ENCODE measurements around the gene ARV1.

DNA sequence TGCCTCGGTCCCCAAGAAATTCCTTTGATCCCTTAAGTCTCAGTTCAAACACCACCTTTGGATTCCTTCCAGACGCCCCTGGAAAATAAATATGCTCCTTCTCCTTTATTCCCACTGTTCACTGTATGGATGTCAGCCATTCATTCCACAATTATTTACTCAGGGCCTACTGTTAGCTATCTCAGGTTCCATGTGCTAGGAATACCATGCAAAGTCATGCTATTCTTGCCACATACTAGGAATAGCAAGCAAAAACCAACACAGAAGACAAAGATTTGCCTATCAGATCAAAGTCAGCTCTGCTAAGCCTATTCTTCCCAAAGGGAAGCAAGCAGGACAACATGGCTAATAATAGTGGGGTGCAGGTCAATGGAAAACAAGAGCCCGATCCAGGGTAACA, 30.0 kb upstream of the ARV1 start:
- TF ChIP-seq SP1 (IDR thresholded peaks at IDR 0.05) (no peak), TARDBP (IDR thresholded peaks at IDR 0.05) (no peak), FOXA1 (IDR thresholded peaks at IDR 0.05) (no peak), ZNF384 (IDR thresholded peaks at IDR 0.05) (no peak), FOXM1 (IDR thresholded peaks at IDR 0.05; ENCODE audit: borderline replicate concordance) (no peak), FOXK2 (IDR thresholded peaks at IDR 0.05) (no peak), SUZ12 (IDR thresholded peaks at IDR 0.05) (no peak), BHLHE40 (IDR thresholded peaks at IDR 0.05; ENCODE audit: borderline replicate concordance) (no peak), LEF1 (IDR thresholded peaks at IDR 0.05; ENCODE audit: borderline replicate concordance) (no peak), L3MBTL2 (conservative IDR thresholded peaks at IDR 0.05) (no peak)

Measured in HEK293T (cell line).